Common myeloid progenitor, CD34-positive (primary cell): Measurements from ENCODE around the gene MLPH.

Experiments
- CTCF ChIA-PET: fragments of 350-600 bp; sonication (Branson Sonifier 250); formaldehyde crosslinking; loops from one replicate; lab custom pipeline; 2021; ENCODE audit warnings: antibody characterized with exemption; lab: Charles Lee
- POLR2A ChIA-PET: fragments of 350-600 bp; sonication (Branson Sonifier 250); formaldehyde crosslinking; loops from one replicate; lab custom pipeline; 2021; ENCODE audit warnings: antibody characterized with exemption; lab: Charles Lee
- DNase-seq, 3 donors: peaks; one replicate each; pipeline versions ENCODE4 v3.0.0 to v3.0.0-alpha.2; 2013
- H3K27ac ChIP-seq, 2 experiments: 1 replicate in 1 of 2; 2 replicates in 1 of 2; pipeline ENCODE4 v1.7.0; 2013; ENCODE audit warnings: inconsistent platforms in 2 of 2, low read length in 2 of 2, mild to moderate bottlenecking in 2 of 2, low read depth in 1 of 2, moderate library complexity in 1 of 2; ENCODE audit not compliant: severe bottlenecking in 2 of 2, insufficient read depth in 1 of 2, poor library complexity in 1 of 2
- H3K27me3 ChIP-seq, 5 experiments: replicated peaks in 2 of 5; 1 replicate in 3 of 5; 2 replicates in 2 of 5; pipeline versions ENCODE4 v1.6.1 to v1.7.0; 2013; ENCODE audit warnings: low read length in 4 of 5, mild to moderate bottlenecking in 2 of 5, moderate library complexity in 2 of 5, inconsistent platforms in 1 of 5; ENCODE audit not compliant: insufficient read depth in 5 of 5, control insufficient read depth in 4 of 5
- H3K36me3 ChIP-seq, 4 experiments: 1 replicate in 2 of 4; 2 replicates in 2 of 4; pipeline versions ENCODE4 v1.6.1 to v1.7.0; 2013; ENCODE audit warnings: low read length in 3 of 4, control low read depth in 1 of 4, mild to moderate bottlenecking in 1 of 4; ENCODE audit not compliant: control insufficient read depth in 4 of 4, insufficient read depth in 4 of 4
- H3K4me1 ChIP-seq, 4 experiments: 1 replicate in 3 of 4; 2 replicates in 1 of 4; pipeline versions ENCODE4 v1.6.1 to v1.7.1; 2013; ENCODE audit warnings: low read length in 3 of 4, mild to moderate bottlenecking in 3 of 4, control low read depth in 1 of 4, inconsistent platforms in 1 of 4, moderate library complexity in 1 of 4; ENCODE audit not compliant: control insufficient read depth in 4 of 4, insufficient read depth in 4 of 4; ENCODE audit errors: control extremely low read depth in 1 of 4
- H3K4me3 ChIP-seq, 7 experiments: 1 replicate in 4 of 7; 2 replicates in 3 of 7; pipeline versions ENCODE4 v1.5.1 to v1.7.0; 2013; ENCODE audit warnings: mild to moderate bottlenecking in 7 of 7, low read length in 6 of 7, moderate library complexity in 6 of 7, inconsistent platforms in 2 of 7, low read depth in 2 of 7, control low read depth in 1 of 7; ENCODE audit not compliant: insufficient read depth in 4 of 7, control insufficient read depth in 1 of 7; ENCODE audit errors: extremely low read depth in 1 of 7
- H3K9me3 ChIP-seq, 5 experiments: 1 replicate in 4 of 5; 2 replicates in 1 of 5; pipeline versions ENCODE4 v1.6.1 to v1.7.1; 2013; ENCODE audit warnings: low read length in 4 of 5, mild to moderate bottlenecking in 2 of 5, inconsistent platforms in 1 of 5, low read depth in 1 of 5, moderate library complexity in 1 of 5; ENCODE audit not compliant: control insufficient read depth in 4 of 5, insufficient read depth in 2 of 5; ENCODE audit errors: control extremely low read depth in 1 of 5
- WGBS: methylation state at CpG from one replicate; pipeline ENCODE4 v1.1.5; 2013; ENCODE audit not compliant: insufficient coverage; 5-methylcytosine and 5-hydroxymethylcytosine counted together

MLPH gene

DNA sequence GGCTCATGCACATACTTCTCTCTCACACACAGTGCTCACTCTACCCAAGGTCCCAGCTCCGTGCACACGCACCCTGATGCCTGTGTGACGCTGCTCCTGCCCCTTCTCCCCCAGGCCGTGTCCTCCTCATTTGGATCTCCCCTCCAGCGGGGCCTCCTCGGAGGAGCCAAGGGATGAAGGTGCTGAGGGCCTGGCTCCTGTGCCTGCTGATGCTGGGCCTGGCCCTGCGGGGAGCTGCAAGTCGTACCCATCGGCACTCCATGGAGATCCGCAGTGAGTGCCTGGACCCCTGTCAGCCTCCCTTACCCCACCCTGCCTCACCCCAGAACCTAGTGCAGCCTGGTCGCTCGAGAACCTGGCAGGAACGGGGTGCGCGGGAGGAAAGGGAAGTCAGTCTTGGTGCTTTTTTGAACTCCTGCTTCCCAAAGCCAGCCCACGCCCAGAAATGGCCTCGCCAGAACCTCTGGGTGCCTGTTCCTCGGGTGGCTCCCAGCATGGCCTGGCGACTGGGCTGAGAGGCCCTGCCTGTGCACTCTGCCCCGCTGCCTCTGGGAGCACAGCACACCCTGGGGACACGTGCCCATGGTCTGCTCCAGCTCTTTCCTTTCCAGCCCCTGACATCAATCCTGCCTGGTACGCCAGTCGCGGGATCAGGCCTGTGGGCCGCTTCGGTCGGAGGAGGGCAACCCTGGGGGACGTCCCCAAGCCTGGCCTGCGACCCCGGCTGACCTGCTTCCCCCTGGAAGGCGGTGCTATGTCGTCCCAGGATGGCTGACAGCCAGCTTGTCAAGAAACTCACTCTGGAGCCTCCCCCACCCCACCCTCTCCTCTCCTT lies 79.6 kb downstream of the MLPH start, which contains the start of gene PRLH:
Gene PRLH, plus strand, starts transcription at position 174 of the 835 bp plus-strand sequence. Its CDS starts 0 bp downstream, at position 174.
- no peak for DNase-seq
- CTCF ChIA-PET = interaction anchor here (0.7 to 1.5 kb wide), 3 partner anchors 54 to 412 kb away, joined by 3 to 5 read pairs (median 3); no protein-coding TSS in a partner anchor
- POLR2A ChIA-PET = no interaction called here

DNA sequence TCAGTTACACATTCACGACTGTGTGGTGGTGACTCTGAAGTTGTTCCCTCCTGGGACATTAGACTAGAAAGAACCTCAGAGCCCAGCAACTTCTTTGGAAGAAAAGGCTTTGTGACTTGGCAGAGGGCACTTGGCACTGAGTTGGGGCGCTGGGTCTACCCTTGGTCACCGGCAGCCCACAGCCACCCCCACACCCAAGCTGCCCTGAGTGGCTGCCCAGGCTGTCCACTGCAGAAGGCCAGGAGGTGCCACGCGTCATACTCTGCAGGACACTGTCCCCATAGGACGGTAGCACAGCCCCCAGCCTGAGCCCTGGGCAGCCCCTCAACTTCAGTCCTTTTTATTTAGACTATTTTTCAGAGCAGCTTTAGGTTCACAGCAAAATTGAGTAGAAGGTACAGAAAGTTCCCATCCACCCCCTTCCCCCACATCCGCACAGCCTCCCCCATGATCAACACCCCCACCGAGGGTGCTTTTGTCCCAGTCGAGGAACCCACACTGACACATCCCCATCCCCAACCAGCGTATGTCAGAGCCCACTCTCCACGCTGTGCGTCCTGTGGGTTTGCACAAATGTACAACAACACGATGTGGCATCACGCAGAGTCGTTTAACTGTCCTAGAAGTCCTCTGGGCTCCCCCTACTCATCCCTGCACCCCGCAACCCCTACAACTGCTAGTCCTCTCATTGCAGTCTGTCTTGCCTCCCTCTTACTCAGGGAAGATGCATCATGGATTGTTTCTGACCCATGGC lies 80.4 kb downstream of the MLPH start:
- no peak for DNase-seq
- H3K4me3 ChIP-seq = no peak overlapping the region
- no peak overlapping the region for H3K27ac ChIP-seq
- peaks cover 0 to 16% (median 2%) of the 10 kb centered on the region in 5 experiments for H3K27me3 ChIP-seq
- WGBS = 94% methylated on average over 16 of the region's 16 CpGs
- POLR2A ChIA-PET = no interaction called here
- no peaks in the 10 kb centered on the region for H3K36me3 ChIP-seq
- H3K4me1 ChIP-seq = peaks cover 0 to 7% (median 0%) of the 10 kb centered on the region in 4 experiments
- CTCF ChIA-PET = interaction anchor here (1.5 to 1.6 kb wide), 2 partner anchors 55 to 148 kb away, joined by 3 to 5 read pairs; no protein-coding TSS in a partner anchor
- H3K9me3 ChIP-seq = no peaks in the 10 kb centered on the region

More for the DNA sequence above, 79.6 kb downstream of the MLPH start, which contains the start of gene PRLH:
- WGBS = 89% methylated on average over 23 of the region's 32 CpGs
- H3K4me3 ChIP-seq = no peak within 1 kb of the TSS
- no peaks in the 10 kb centered on the region for H3K9me3 ChIP-seq
- H3K27me3 ChIP-seq = peaks cover 0 to 16% (median 3%) of the 10 kb centered on the region in 5 experiments
- H3K27ac ChIP-seq = no peak within 1 kb of the TSS
- H3K36me3 ChIP-seq = no peaks in the 10 kb centered on the region
- peaks cover 0 to under 1% (median 0%) of the 10 kb centered on the region in 4 experiments for H3K4me1 ChIP-seq

DNA sequence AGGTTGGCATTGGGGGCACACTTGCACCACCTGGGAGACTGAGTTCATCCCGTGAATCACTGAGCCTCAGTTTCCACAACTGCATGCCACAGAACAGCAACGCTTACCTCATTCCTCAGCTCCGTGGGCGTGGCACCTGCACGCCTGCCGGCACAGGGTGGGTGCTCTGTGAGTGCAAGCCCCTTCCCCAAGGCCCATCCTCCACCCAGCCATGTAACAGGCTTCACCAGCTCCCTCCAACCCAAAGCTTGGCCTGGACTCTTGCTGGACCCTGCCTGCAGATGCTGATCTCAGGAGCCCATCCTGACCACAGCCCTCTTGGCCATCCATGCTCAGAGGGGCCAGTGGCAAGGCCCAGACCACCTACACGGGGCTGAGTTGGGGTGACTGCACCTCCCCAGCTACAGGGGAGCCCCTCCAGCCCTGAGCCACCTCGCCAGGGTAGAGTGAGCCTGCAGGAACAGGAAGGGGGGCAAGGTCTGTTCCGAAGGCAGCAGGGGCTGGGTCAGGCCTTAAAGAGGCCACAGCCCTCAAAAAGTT lies 81.1 kb downstream of the MLPH start:
- DNase-seq = no peak
- no peaks in the 10 kb centered on the region for H3K9me3 ChIP-seq
- ChIA-PET POLR2A (no interaction called here), CTCF (interaction anchor here (1.6 kb wide), 1 partner anchor 56 kb away, joined by 5 read pairs; no protein-coding TSS in a partner anchor)
- H3K4me1 ChIP-seq = peaks cover 0 to 7% (median 0%) of the 10 kb centered on the region in 4 experiments
- no peak overlapping the region for H3K27ac ChIP-seq
- no peak overlapping the region for H3K4me3 ChIP-seq
- H3K36me3 ChIP-seq = no peaks in the 10 kb centered on the region
- 85% methylated on average over 5 of the region's 9 CpGs for WGBS
- peaks cover 0 to 15% (median 2%) of the 10 kb centered on the region in 5 experiments for H3K27me3 ChIP-seq

- H3K27ac ChIP-seq = no peak overlapping the region
- DNase-seq = no peak
- WGBS = 100% methylated on average over 2 of the region's 5 CpGs
- H3K9me3 ChIP-seq = no peaks in the 10 kb centered on the region
- POLR2A ChIA-PET = no interaction called here
- peaks cover 0 to 9% (median 2%) of the 10 kb centered on the region in 5 experiments for H3K27me3 ChIP-seq
- H3K4me1 ChIP-seq = peaks cover 0 to 7% (median 0%) of the 10 kb centered on the region in 4 experiments
- CTCF ChIA-PET = interaction anchor here (1.6 kb wide), 1 partner anchor 56 kb away, joined by 5 read pairs; no protein-coding TSS in a partner anchor
- no peaks in the 10 kb centered on the region for H3K36me3 ChIP-seq
- no peak overlapping the region for H3K4me3 ChIP-seq
These were observed 82.0 kb downstream of the MLPH start for GRCh38 chr2:237569041-237569440.

DNA sequence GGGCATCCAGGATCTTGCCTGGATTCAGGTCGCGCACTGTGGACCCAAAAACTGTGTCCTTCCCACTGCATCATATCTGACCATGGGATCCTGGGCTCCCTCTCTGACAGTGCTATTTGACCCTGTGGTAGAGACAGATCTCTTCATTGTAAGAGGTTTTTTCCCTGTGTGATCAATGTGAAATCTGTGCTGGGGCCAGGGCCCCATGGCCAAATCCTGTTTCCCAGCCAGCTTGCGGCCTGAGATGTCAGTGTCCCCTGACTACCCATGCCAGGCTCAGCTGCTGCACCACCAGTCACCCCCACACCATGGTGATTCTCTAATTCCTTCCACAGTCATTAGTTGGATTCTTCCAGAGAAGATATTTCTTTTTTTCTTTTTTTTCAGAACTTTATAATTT lies 82.8 kb downstream of the MLPH start:
- CTCF ChIA-PET = interaction anchor here (0.9 to 5.3 kb wide), 4 partner anchors 9 to 416 kb away, joined by 3 to 108 read pairs (median 11); no protein-coding TSS in a partner anchor

GRCh38 chr2:237570776-237571335 lies 83.8 kb downstream of the MLPH start:
- no peaks in the 10 kb centered on the region for H3K36me3 ChIP-seq
- no peak for DNase-seq
- WGBS = 91% methylated on average over 9 of the region's 9 CpGs
- H3K9me3 ChIP-seq = no peaks in the 10 kb centered on the region
- CTCF ChIA-PET = interaction anchor here (0.9 to 5.3 kb wide), 18 partner anchors 9 to 417 kb away, joined by 3 to 108 read pairs (median 7); no protein-coding TSS in a partner anchor
- no peak overlapping the region for H3K27ac ChIP-seq
- H3K4me1 ChIP-seq = peaks cover 0 to 7% (median 0%) of the 10 kb centered on the region in 4 experiments
- H3K4me3 ChIP-seq = no peak overlapping the region
- POLR2A ChIA-PET = no interaction called here
- no peaks in the 10 kb centered on the region for H3K27me3 ChIP-seq

More for the DNA sequence above, 82.8 kb downstream of the MLPH start:
- POLR2A ChIA-PET = no interaction called here
- no peak for DNase-seq
- H3K4me3 ChIP-seq = no peak overlapping the region
- H3K9me3 ChIP-seq = no peaks in the 10 kb centered on the region
- H3K27me3 ChIP-seq = peaks cover 0 to 2% (median 0%) of the 10 kb centered on the region in 5 experiments
- H3K4me1 ChIP-seq = peaks cover 0 to 7% (median 0%) of the 10 kb centered on the region in 4 experiments
- no peak overlapping the region for H3K27ac ChIP-seq
- no peaks in the 10 kb centered on the region for H3K36me3 ChIP-seq
- 100% methylated on average over 3 of the region's 3 CpGs for WGBS
